Upper lobe of right lung (tissue), 1 donor: Measurements from ENCODE around the gene PBX2. TPM values are rescaled to one million over a fixed set of nuclear protein-coding genes. Genes with fewer than 3 reads are reported as not detected.

Experiments
- ATAC-seq: fragments of 200-7000 bp; cut with Tn5 transposase; one replicate; pipeline ENCODE4 v1.9.1; 2020; ENCODE audit warnings: mild to moderate bottlenecking, moderate library complexity
- DNase-seq: peaks from one replicate; pipeline ENCODE4 v3.0.0-alpha.2; 2020
- H3K27ac ChIP-seq: fragments of 200-600 bp; one replicate; pipeline ENCODE4 v1.8.0; 2022
- H3K27me3 ChIP-seq: fragments of 200-600 bp; one replicate; pipeline ENCODE4 v1.8.0; 2022; ENCODE audit warnings: mild to moderate bottlenecking
- H3K36me3 ChIP-seq: fragments of 200-600 bp; one replicate; pipeline ENCODE4 v1.8.0; 2022
- H3K4me1 ChIP-seq: fragments of 200-600 bp; one replicate; pipeline ENCODE4 v1.8.0; 2022
- H3K4me3 ChIP-seq: fragments of 200-600 bp; one replicate; pipeline ENCODE4 v1.8.0; 2022; ENCODE audit warnings: mild to moderate bottlenecking
- H3K9me3 ChIP-seq: fragments of 200-600 bp; one replicate; pipeline ENCODE4 v1.8.0; 2022
- intact Hi-C: fragments of 100-400 bp; cut with DNase I; formaldehyde crosslinking; loops from one replicate; pipeline ENCODE4 v1.11.0; 2022
- total RNA-seq: library from RNA; stranded (reverse); fragmentation: NEBNext Ultra II Directional; extraction: Animal tissue kit (Norgen Biotek cat#: 25700); gene quantifications from one replicate; pipeline ENCODE4 v1.2.1, GENCODE V29; 2021
- TF ChIP-seq, protein P1 (sequence below): fragments of 200-600 bp; IDR thresholded peaks from one replicate; pipeline ENCODE4 v1.8.0; 2022; ENCODE audit warnings: antibody characterized with exemption
- donor health status: DM: no; HTN: yes; CAD: no; lungs with severe emphysema.

PBX2 gene
- total RNA-seq, 1 donor from 2014 or later: 100 TPM

DNA sequence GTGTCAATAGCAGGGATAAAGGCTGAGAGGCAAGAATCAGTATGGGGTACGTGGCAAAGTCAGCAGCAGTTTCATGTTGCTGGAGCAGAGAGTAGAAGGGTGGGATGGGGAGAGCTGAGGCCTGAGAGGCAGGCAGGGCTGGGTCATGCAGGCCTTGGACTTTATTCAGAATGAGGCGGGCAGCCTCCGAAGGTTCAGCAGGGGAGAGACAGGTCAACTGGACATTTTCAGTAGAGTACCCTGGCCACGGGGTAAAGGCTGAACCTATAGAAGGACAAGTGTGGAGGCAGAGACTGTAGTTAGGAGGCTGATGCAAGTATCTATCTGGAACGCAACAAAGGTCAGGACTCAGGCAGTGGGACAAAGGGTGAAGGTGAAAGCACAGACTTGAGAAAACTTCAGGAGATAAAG is 20.2 kb upstream of the PBX2 start:
- Histone ChIP-seq H3K36me3 (no peaks in the 10 kb centered on the region), H3K27me3 (no peaks in the 10 kb centered on the region), H3K4me1 (no peaks in the 10 kb centered on the region), H3K27ac (no peak overlapping the region), H3K4me3 (no peak overlapping the region), H3K9me3 (no peaks in the 10 kb centered on the region)
- intact Hi-C loops: no loop called here
- DNase-seq: no peak
- TF ChIP-seq, protein P1, sequence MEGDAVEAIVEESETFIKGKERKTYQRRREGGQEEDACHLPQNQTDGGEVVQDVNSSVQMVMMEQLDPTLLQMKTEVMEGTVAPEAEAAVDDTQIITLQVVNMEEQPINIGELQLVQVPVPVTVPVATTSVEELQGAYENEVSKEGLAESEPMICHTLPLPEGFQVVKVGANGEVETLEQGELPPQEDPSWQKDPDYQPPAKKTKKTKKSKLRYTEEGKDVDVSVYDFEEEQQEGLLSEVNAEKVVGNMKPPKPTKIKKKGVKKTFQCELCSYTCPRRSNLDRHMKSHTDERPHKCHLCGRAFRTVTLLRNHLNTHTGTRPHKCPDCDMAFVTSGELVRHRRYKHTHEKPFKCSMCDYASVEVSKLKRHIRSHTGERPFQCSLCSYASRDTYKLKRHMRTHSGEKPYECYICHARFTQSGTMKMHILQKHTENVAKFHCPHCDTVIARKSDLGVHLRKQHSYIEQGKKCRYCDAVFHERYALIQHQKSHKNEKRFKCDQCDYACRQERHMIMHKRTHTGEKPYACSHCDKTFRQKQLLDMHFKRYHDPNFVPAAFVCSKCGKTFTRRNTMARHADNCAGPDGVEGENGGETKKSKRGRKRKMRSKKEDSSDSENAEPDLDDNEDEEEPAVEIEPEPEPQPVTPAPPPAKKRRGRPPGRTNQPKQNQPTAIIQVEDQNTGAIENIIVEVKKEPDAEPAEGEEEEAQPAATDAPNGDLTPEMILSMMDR: no peak
- no peak for ATAC-seq

DNA sequence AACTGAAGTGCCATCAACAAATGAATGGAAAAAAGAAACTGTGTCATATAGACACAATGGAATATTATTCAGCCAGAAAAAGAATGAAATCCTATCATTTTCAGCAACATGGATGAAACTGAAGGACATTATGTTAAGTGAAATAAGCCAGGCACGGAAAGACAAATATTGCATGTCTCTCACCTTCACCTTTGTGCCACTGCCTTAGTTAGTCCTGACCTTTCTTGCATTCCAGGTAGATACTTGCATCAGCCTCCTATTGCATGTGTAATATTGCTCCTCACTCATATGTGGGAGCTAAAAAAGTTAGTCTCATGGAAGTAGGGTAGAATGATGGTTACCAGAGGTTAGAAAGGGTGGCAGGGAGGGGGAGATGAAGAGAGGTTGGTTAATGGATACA is 19.0 kb upstream of the PBX2 start:
- no peaks in the 10 kb centered on the region for H3K36me3 ChIP-seq
- H3K9me3 ChIP-seq: no peaks in the 10 kb centered on the region
- no peak for DNase-seq
- H3K27me3 ChIP-seq: no peaks in the 10 kb centered on the region
- H3K4me3 ChIP-seq: no peak overlapping the region
- H3K27ac ChIP-seq: no peak overlapping the region
- intact Hi-C loops: no loop called here
- no peaks in the 10 kb centered on the region for H3K4me1 ChIP-seq
- TF ChIP-seq, protein P1: no peak
- ATAC-seq: no peak

DNA sequence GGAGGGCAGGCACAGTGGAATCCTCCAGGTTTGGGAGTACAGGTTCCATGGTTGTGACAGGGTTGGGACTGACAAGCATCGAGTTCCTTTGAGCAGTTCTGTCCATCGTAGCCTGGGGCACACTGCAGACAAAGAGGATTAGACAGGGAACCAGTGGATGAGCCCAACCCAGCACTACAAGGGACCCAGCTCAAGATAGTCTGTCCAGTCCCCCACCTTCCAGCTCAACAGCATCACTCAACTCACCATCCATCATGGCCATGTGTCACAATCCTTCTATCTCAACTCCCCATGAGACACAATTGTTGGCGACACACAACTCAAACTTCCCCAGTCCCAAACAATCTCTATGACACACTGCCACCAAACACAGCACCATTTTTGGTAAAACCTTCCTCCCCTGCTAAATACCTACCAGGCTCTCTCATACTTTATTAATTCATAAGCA is 14.3 kb upstream of the PBX2 start:
- no peak for ATAC-seq
- no peaks in the 10 kb centered on the region for H3K4me1 ChIP-seq
- DNase-seq: no peak
- no peaks in the 10 kb centered on the region for H3K9me3 ChIP-seq
- TF ChIP-seq, protein P1: no peak
- H3K27ac ChIP-seq: no peak overlapping the region
- H3K27me3 ChIP-seq: no peaks in the 10 kb centered on the region
- intact Hi-C loops: no loop called here
- no peaks in the 10 kb centered on the region for H3K36me3 ChIP-seq
- no peak overlapping the region for H3K4me3 ChIP-seq

DNA sequence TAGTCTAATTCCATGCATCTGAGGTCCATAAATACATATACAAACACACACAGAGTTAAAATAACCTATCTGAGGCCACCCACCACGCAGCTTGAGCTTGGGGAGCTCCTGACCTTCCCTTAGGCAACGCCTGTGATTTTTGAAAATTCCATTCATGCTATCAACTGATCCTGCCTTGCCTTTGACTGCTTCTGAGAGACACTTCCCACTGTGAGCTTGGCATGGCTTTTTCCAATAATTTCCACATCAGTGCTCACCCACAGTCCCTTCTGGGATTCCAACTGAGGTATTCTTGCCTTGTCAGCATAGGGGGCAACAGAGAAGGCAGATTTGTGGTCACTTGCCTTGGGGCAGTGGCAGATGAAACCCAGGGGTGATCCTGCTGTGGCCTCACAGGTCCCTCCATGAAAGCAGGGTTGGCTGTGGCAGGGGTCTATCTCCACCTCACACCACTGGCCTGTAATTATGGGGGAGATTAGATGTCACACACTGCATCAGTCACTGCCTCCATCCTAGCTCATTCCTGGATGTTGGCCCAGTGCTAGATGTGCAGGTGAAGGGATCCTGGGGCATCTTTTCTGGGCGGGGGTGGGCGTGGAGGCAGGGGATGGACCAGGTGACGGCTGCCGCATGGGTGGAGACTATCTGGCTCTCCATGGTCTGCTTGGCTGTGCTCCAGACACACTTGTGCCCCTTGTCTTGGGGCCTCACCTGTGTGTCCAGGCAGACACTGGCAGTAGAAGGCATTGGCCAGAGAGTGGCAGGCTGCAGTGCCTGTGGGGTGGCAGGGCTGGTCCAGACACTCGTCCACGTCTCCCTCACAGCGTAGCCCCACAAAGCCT is 13.6 kb upstream of the PBX2 start:
- ATAC-seq: no peak
- DNase-seq: no peak
- no peaks in the 10 kb centered on the region for H3K4me1 ChIP-seq
- no peak overlapping the region for H3K4me3 ChIP-seq
- intact Hi-C loops: no loop called here
- H3K36me3 ChIP-seq: no peaks in the 10 kb centered on the region
- H3K27ac ChIP-seq: no peak overlapping the region
- H3K9me3 ChIP-seq: no peaks in the 10 kb centered on the region
- TF ChIP-seq, protein P1: no peak
- no peaks in the 10 kb centered on the region for H3K27me3 ChIP-seq

DNA sequence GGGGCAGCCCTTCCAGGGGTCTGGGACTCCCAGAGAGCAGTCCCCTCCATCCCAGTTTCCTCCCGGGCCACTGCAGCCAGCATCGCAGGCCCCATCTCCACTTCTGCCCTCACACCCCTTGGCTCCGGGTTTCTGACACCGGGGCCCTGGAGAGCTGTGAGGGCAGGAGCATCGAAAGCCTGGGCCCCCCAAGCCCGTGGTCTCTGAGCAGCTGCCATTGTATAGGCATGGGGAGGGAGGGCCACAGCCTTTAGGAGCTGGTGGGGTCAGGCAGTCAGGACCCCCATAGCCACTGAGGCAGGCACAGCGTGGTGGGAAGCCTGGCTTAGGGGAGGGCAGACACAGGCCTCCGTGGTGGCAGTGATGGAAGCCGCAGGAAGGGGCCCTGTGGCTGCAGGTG is 12.2 kb upstream of the PBX2 start:
- H3K36me3 ChIP-seq: no peaks in the 10 kb centered on the region
- no peaks in the 10 kb centered on the region for H3K27me3 ChIP-seq
- no peaks in the 10 kb centered on the region for H3K9me3 ChIP-seq
- TF ChIP-seq, protein P1: no peak
- DNase-seq: no peak
- H3K4me3 ChIP-seq: no peak overlapping the region
- intact Hi-C loops: no loop called here
- ATAC-seq: no peak
- H3K4me1 ChIP-seq: peaks cover 4% of the 10 kb centered on the region
- no peak overlapping the region for H3K27ac ChIP-seq
